Stimulated activated CD8-positive, alpha-beta memory T cell treated with anti-CD3 and anti-CD28 coated beads, Interleukin-4, amount 100 ng/mL, for 24 hours (primary cell): Measurements from ENCODE around the gene RPL15.
"Not testable (repeated sequence)": the region's sequence is repeated elsewhere in the genome, so short reads cannot be mapped to it uniquely, and the experiment has no call there.

Experiments
- DNase-seq: peaks from one replicate; pipeline ENCODE4 v3.0.0-alpha.2; 2020; ENCODE audit warnings: low read depth

The RPL15 gene

GRCh38 chr3:23889950-23890349, 27.0 kb upstream of the RPL15 start:
- DNase-seq: no peak

GRCh38 chr3:23894254-23895061, 22.5 kb upstream of the RPL15 start:
- no peak for DNase-seq

GRCh38 chr3:23895181-23895580, 21.8 kb upstream of the RPL15 start:
- no peak for DNase-seq

- no peak for DNase-seq
Observed at GRCh38 chr3:23900744-23901143, 16.2 kb upstream of the RPL15 start.

- DNase-seq: no peak
Observed at GRCh38 chr3:23904545-23904944, 12.4 kb upstream of the RPL15 start.

- no peak for DNase-seq
Observed at GRCh38 chr3:23909341-23909740, 7.6 kb upstream of the RPL15 start.

GRCh38 chr3:23911397-23911796, 5.5 kb upstream of the RPL15 start:
- no peak for DNase-seq

GRCh38 chr3:23912335-23912734, 4.6 kb upstream of the RPL15 start:
- DNase-seq: not testable (repeated sequence)

GRCh38 chr3:23913182-23913581, 3.8 kb upstream of the RPL15 start:
- no peak for DNase-seq

- no peak for DNase-seq
Observed at GRCh38 chr3:23913873-23914743, 2.8 kb upstream of the RPL15 start.

DNA sequence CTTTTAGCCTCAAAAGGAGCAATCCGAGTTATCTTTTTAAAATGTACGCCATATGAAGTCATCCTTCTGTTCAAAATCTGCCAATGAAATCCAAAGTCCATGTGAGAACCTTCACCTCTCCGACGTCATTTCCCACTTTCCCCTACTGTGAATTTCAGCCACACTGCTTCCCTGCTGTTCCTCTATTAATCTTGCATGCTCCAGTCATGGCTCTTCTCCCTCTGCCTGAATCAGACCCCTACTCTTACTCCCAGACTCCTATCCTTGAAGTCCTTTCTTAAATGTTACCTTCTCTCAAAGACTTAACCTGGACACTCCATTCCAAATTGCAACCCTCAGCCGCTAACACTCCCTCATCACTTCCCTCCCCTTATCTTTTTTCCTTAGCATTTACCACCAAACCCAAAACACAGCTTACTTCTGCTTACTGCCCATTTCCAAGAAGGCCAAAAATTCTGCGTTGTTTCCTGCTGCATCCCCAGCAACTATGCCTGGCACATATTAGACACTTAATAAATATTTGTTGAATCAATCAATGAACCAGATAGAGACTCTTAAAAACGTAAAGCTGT, 1.3 kb upstream of the RPL15 start:
- DNase-seq: no peak

GRCh38 chr3:23916152-23916885, 613 bp upstream of the RPL15 start:
- no peak for DNase-seq

DNA sequence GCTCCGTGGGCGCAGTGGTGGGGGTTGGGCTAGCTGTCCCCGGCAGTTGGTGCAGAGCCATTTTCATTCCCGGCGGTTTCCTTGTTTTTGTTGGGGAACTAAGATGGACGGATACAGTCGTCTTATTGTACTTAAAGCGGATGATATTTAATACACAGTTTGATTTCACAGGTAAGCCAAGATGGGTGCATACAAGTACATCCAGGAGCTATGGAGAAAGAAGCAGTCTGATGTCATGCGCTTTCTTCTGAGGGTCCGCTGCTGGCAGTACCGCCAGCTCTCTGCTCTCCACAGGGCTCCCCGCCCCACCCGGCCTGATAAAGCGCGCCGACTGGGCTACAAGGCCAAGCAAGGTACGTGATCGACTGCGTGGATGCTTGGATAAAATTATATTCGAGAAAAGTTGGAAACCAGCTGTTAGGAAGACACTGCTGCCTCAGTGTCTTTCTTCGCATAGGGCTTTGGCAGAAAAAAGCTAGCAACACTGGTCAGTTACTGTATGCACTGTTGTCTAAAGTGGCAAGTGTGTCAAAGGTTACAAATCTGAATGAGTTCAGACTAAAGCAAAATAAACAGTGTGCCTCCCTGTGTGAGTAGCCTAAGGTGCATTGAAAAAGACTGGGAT, 859 bp downstream of the RPL15 start:
- not testable (repeated sequence) for DNase-seq

DNA sequence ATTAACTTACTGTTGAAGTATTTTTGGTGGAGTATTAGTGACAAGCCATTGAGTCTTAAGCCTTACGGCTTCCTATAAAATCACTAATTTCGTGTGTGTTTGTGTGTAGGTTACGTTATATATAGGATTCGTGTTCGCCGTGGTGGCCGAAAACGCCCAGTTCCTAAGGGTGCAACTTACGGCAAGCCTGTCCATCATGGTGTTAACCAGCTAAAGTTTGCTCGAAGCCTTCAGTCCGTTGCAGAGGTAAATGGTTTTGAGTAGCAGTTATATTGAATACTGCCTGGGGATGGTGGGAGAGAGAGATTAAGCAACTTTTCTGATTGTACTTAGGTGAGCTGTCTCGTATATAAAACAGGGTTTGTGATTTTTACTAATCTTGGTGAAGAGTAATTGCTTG, 1.4 kb downstream of the RPL15 start:
- DNase-seq: not testable (repeated sequence)

DNA sequence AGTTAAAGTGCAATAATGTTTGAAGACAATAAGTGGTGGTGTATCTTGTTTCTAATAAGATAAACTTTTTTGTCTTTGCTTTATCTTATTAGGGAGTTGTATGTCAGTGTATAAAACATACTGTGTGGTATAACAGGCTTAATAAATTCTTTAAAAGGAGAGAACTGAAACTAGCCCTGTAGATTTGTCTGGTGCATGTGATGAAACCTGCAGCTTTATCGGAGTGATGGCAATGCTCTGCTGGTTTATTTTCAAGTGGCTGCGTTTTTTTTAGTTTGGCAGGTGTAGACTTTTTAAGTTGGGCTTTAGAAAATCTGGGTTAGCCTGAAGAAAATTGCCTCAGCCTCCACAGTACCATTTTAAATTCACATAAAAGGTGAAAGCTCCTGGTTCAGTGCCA, 2.7 kb downstream of the RPL15 start:
- DNase-seq: no peak

DNA sequence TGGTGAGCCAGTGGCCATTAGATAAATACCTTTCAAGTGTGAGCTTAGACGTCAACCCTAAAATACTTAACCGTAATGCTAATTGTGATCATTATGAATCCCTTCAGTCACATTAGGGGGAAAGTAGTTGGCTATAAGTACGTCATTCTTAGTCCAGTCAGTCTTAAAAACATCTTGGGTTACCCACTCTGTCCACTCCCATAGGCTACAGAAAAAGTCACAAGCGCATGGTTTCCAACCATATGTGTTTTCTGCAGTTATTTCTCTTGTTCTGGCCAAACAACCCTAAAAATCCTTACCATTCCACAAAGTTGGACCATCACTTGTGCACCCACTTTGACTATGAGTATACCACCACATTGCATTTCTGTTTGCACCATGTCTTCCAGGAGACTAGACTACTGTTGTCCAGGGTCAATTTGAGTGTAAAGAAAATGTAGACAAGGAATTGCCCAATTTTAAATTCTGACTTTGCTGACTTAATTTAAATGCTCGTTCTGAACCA, 3.3 kb downstream of the RPL15 start:
- no peak for DNase-seq

GRCh38 chr3:23921052-23921511, 4.2 kb downstream of the RPL15 start:
- no peak for DNase-seq

- no peak for DNase-seq
Observed at GRCh38 chr3:23923786-23924185, 6.9 kb downstream of the RPL15 start.

GRCh38 chr3:23926246-23926645, 9.3 kb downstream of the RPL15 start:
- no peak for DNase-seq

DNA sequence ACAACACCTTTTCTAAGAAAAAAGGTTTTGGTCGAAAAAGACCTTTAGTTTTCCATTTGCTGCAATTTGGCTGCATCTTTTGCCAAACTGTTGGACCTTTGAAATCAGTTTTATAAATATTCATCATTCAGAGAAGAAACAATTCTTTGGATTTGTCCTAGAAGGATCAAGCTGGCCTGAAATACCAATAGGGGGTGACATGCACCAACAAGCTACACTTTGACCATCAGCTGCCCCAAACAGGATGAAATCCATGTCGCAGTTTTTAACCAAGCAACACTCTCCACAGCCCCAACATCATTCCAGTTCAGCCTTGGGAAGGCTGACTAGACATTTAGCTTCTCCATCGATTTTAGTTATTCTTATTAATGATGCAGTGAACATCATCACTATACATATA, 9.8 kb downstream of the RPL15 start:
- DNase-seq: no peak

DNA sequence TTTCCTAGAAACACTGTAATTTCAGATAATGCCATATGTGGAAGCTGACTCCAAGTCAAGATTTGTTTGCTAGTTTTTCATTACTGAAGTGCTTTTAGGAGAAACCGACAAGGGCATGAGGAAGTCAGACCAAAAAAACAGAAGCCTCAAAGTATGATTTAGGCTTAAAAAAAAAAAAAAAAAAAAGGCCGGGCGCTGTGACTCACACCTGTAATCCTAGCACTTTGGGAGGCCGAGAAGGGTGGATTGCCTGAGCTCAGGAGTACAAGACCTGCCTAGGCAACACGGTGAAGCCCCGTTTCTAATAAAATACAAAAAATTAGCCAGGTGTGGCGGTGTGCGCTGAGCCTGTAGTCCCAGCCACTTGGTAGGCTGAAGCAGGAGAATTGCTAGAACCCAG, 11.6 kb downstream of the RPL15 start:
- DNase-seq: no peak
